ENCODE data around the gene PHTF1.

- TF ChIP-seq CTCF (IDR thresholded peaks at IDR 0.05) (no peak), POLR2A (IDR thresholded peaks at IDR 0.05; ENCODE audit: low read depth) (no peak), POLR2AphosphoS5 (IDR thresholded peaks at IDR 0.05) (no peak), EP300 (IDR thresholded peaks at IDR 0.05) (no peak)
Measured at GRCh38 chr1:113744114-113744513, 15.2 kb downstream of the PHTF1 start.

All from esophagus muscularis mucosa (tissue), 4 donors.